H1 (cell line): ENCODE measurements around the gene GSX1. TPM values are rescaled to one million over a fixed set of nuclear protein-coding genes. Genes with fewer than 3 reads are reported as not detected.
A peak's percentile ranks its signal among the peaks of the same experiment; 100 is the strongest.

Experiments
- BCL11A ChIP-seq, 2 experiments: IDR thresholded peaks; one replicate each; pipeline ENCODE4 v1.6.1; 2011; ENCODE audit warnings: low read depth in 2 of 2, low read length in 2 of 2, mild to moderate bottlenecking in 2 of 2
- BRCA1 ChIP-seq: IDR thresholded peaks from 2 replicates; pipeline ENCODE4 v1.6.1; 2012; ENCODE audit warnings: low read depth, low read length, improper control_type of control experiment
- CBX8 ChIP-seq: fragments of 300-800, 300-1000 bp; sonication (generic); IDR thresholded peaks from 2 replicates; pipeline ENCODE4 v1.7.1; 2016; ENCODE audit warnings: low read depth, low read length, borderline replicate concordance
- CEBPB ChIP-seq: IDR thresholded peaks from 2 replicates; pipeline ENCODE4 v1.6.1; 2012; ENCODE audit warnings: low read depth, low read length
- CHD7 ChIP-seq: fragments of 300-600 bp; sonication (generic); IDR thresholded peaks from 2 replicates; pipeline ENCODE4 v1.7.1; 2012; ENCODE audit warnings: low read length, moderate library complexity, mild to moderate bottlenecking, inconsistent platforms; ENCODE audit not compliant: insufficient replicate concordance
- GABPA ChIP-seq: IDR thresholded peaks from 2 replicates; pipeline ENCODE4 v1.6.1; 2011; ENCODE audit warnings: mild to moderate bottlenecking, low read length, moderate library complexity, borderline replicate concordance; ENCODE audit not compliant: insufficient read depth
- GTF2F1 ChIP-seq: IDR thresholded peaks from 2 replicates; pipeline ENCODE4 v1.6.1; 2012; ENCODE audit warnings: low read depth, low read length, improper control_type of control experiment, borderline replicate concordance
- RNF2 ChIP-seq: fragments of 200-900, 300-1000 bp; sonication (generic); IDR thresholded peaks from 2 replicates; pipeline ENCODE4 v1.7.1; 2016; ENCODE audit warnings: borderline replicate concordance, low read depth, mild to moderate bottlenecking, antibody characterized with exemption, low read length; ENCODE audit not compliant: poor library complexity, severe bottlenecking; ENCODE audit errors: missing control alignments
- SIRT6 ChIP-seq: IDR thresholded peaks from one replicate; pipeline ENCODE4 v1.7.1; 2012; ENCODE audit warnings: low read length, inconsistent platforms
- TAF7 ChIP-seq: optimal IDR thresholded peaks from 2 replicates; pipeline ENCODE3; 2011; ENCODE audit warnings: low read depth, mild to moderate bottlenecking, inconsistent platforms, low read length, moderate library complexity, borderline replicate concordance
- polyA plus RNA-seq, 7 experiments: library from polyadenylated mRNA; depleted of rRNA in 3 of 7; stranded (reverse) in 5 of 7; unstranded in 2 of 7; fragments of >200 nt in 5 of 7; fragments of 200-250 nt in 2 of 7; gene quantifications; 1 replicate in 5 of 7; 2 replicates in 1 of 7; 4 replicates in 1 of 7; pipeline versions ENCODE4 v1.2.1 to v1.2.3, GENCODE V29; 2011 to 2013; ENCODE audit warnings: missing spikeins in 2 of 7, mixed read lengths in 2 of 7
- total RNA-seq: library from RNA; stranded (reverse); fragmentation: NEBNext Ultra II Directional; extraction: Animal tissue kit (Norgen Biotek cat#: 25700); gene quantifications from 2 replicates; pipeline ENCODE4 v1.2.1, GENCODE V29; 2021

The GSX1 gene
- total and polyA plus RNA-seq, 2 of the 8 experiments (the other 6 are each of a cell fraction or from before 2014, with no cell fraction given): not detected

- TF ChIP-seq CHD7 (no peak), TAF7 (no peak), SIRT6 (no peak), GTF2F1 (no peak), CEBPB (peak; percentile 30; the same call in 1 of the 2 replicates), CBX8 (0 out of 2 replicates have a peak, but pooled peaks have one; percentile 22), BCL11A (IDR thresholded peaks at IDR 0.05; ENCODE audit: low read depth in 2 of 2, low read length in 2 of 2) (no peak), RNF2 (peak; percentile 30), GABPA (no peak), BRCA1 (no peak)
Measured at GRCh38 chr13:27822258-27822872, 30.1 kb downstream of the GSX1 start (continued).
